GM18520 (cell line): ENCODE results near the gene SF3A1.

Experiments used
- ATAC-seq: cut with Tn5 transposase; IDR thresholded peaks from one replicate; pipeline ENCODE4 v1.9.1; 2021; ENCODE audit not compliant: unreplicated experiment

SF3A1 gene

DNA sequence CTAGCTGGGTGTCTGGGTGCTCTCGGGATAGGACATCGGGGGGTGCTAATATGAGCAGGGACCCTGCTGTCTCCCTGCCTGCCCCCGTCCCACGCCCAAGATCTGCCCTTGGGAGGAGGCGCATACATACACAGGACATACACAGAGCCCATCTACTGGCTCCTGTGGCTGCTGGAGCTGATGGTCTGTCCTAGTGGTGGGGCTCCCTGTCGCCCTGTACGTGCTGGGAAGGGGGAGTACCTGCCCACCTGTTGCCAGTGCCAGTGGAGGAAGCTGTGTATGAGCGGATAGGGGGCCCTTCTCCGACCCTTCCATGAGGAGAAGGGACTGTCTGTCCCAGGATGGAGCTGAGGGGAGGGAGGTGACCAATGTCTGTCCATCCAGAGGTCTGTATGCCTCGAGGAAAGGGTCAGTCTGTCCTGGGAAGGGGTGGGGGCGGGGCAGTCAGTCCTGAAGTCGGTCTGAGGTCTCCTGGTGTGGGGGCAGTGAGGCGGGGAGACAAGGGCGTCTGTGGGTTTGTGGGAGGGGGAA is 30.9 kb downstream of the SF3A1 start:
- ATAC-seq: no peak

DNA sequence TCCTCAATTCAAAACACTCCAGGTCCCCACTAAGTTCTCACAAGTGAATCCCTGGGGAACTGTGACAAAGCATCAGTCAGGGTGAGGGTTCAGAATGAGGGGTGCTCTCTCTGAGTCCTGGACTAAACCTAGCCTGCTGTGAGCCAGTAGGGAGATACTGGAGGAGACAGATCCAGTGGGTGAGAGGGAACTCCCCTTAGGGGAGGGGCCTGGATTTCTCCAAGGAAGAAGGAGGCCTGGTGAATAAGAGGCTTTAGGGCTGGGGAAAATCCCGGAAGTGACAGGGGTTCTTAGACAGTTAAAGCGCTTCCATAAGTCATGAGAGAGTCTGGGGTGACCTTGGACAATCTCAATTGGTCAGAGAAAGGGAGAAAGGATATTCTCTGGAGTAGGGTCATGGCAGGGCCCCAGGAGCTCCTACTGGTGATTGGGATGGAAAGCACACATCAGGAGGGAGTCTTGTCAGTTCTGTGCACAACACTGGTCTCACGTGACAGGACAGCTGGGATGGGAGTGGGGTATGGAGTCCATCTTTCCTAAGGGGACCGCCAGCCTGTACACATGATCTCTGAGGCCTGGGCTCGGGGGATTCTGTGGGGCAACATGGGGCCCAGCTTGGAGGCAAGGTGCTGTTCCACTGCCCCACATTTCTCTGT is 31.5 kb downstream of the SF3A1 start:
- no peak for ATAC-seq

- ATAC-seq: no peak
Observed at GRCh38 chr22:30324014-30324730, 32.5 kb downstream of the SF3A1 start.

- ATAC-seq: no peak
Observed at GRCh38 chr22:30323246-30323645, 33.4 kb downstream of the SF3A1 start.

GRCh38 chr22:30321461-30321860 is 35.2 kb downstream of the SF3A1 start:
- ATAC-seq: no peak

GRCh38 chr22:30320021-30320556 is 36.6 kb downstream of the SF3A1 start:
- ATAC-seq: no peak

GRCh38 chr22:30318799-30319419 is 37.8 kb downstream of the SF3A1 start:
- no peak for ATAC-seq

- ATAC-seq: no peak
Observed at GRCh38 chr22:30317778-30318177, 38.9 kb downstream of the SF3A1 start.

- ATAC-seq: no peak
Observed at GRCh38 chr22:30315962-30316576, 40.6 kb downstream of the SF3A1 start.

GRCh38 chr22:30314915-30315314 is 41.8 kb downstream of the SF3A1 start:
- ATAC-seq: no peak

DNA sequence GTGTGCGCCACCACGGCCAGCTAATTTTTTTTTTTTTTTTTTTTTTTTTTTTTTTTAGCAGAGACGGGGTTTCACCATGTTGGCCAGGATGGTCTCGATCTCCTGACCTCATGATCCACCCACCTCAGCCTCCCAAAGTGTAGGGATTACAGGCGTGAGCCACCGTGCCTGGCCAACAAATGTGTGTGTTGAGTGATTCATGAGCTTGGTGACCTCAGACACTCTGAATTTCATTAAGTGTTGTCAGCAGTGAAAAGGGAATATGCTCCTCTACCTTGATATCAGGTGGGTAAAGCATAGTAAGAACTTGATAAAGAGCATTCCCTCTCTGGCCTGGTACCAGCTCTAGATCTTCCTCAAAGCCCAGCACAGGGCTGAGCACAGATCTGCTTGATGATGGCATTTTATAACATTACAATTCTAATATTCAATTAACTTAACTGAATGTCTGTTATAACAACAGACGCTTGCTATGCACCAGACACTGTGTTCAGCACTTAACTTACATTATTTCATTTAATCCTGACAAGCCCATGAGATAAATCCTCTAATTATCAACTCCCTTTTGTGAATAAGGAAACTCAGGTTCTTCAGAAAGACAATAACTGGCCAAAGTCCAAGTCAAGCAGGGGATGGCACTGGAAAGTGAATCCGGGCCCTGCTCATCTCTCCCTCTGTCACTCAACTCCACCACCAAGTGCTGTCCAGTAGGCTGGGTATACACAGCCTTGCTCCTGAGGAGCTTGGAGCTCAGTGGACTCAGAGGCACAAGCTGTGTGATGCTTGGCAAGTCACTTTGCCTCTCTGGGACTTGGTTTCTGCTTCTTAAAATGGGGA is 42.9 kb downstream of the SF3A1 start:
- no peak for ATAC-seq

DNA sequence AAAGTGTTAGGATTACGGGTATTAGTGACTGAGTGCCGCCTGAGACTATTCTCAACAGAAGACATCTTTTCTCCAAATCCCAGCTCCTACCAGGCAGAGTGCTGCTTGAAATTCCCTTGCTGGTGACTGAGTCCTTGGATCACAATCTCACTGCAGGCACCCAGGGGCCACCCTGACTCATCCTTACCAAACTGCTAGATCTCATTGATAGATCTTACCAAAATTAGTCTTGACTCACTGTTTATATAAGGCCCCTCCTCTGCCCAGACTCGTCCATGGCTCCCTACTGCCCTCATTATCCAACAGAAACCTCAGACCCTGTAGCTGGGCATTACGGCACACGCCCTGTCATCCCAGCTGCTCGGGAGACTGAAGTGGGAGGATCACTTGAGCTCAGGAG is 44.6 kb downstream of the SF3A1 start:
- ATAC-seq: no peak

- no peak for ATAC-seq
Observed at GRCh38 chr22:30310881-30311771, 45.6 kb downstream of the SF3A1 start.

DNA sequence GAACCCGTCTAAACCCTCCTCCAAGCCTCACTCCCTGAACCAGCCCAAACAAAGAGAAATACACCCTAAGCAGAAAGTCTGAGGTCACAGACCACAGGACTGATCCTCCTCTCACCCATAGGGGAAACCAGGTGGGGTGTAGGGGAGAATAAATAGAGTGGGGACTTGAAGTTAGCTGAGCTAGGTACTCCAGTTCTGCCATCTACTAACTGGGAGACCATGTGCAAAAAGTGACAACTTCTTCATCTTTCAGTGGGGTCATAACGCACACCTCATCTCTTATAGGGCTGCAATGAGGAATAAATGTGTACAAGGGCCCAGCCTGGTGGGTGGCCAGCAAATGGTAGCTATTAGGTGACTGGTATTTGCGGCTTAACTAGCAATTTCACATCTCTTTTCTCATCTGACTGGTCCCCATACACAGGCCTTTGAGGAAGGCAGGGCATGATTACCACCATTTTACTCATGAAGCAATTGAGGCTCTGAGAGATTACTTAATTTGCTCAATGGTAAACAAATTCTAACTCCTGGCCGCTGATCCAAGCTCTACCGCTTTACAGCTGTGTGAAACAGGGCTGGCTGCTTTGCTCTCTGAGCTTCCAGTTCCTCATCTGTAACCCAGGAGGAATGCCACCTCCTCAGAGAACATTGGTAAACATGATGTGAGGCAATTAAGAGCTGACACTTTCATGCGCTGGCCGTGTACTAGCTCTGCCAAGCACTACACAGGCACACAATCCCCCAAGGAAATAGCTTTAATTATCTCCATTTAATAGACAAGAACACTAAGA is 46.5 kb downstream of the SF3A1 start:
- ATAC-seq: no peak

GRCh38 chr22:30308518-30309230 is 48.0 kb downstream of the SF3A1 start:
- peak; percentile 26 for ATAC-seq

GRCh38 chr22:30308093-30308492 is 48.6 kb downstream of the SF3A1 start:
- ATAC-seq: no peak

- ATAC-seq: no peak
Observed at GRCh38 chr22:30307041-30307574, 49.6 kb downstream of the SF3A1 start.

DNA sequence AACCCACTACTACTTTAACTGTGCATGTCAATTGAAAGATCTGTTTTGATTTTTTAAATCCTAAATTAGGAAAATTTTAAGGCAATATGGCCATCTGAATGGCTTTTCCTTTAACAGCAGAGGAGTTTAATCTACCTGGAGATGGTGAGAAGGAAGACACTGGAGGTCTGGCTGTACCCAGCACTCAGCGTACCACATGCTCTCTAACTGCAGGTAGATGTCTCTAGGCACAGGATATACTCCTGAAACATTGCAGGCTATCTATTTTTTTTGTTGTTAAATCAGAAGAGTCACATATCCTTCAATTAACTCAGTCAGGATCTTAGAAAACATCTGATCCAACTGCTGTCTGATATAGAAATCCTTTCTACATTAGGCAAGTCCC is 50.1 kb downstream of the SF3A1 start:
- ATAC-seq: no peak
